Measurements from ENCODE around the gene UAP1L1. TPM values are rescaled to one million over a fixed set of nuclear protein-coding genes. Genes with fewer than 3 reads are reported as not detected.

The UAP1L1 gene
- total RNA-seq, 1 donor from 2014 or later, result 5.4 TPM

GRCh38 chr9:137065336-137065967 is 11.9 kb upstream of the UAP1L1 start:
- TF ChIP-seq CTCF (conservative IDR thresholded peaks at IDR 0.05), result no peak
- no peak overlapping the region for H3K27ac Mint-ChIP-seq
- peaks cover 3% of the 10 kb centered on the region for H3K27me3 Mint-ChIP-seq
- no peak overlapping the region for H3K4me3 Mint-ChIP-seq
- no peak for DNase-seq (ENCODE audit: extremely low spot score, unreplicated experiment)
- peaks cover 4% of the 10 kb centered on the region for H3K4me1 Mint-ChIP-seq (ENCODE audit: unreplicated experiment)
- H3K9me3 Mint-ChIP-seq, result no peaks in the 10 kb centered on the region
- H3K36me3 Mint-ChIP-seq, result no peaks in the 10 kb centered on the region

DNA sequence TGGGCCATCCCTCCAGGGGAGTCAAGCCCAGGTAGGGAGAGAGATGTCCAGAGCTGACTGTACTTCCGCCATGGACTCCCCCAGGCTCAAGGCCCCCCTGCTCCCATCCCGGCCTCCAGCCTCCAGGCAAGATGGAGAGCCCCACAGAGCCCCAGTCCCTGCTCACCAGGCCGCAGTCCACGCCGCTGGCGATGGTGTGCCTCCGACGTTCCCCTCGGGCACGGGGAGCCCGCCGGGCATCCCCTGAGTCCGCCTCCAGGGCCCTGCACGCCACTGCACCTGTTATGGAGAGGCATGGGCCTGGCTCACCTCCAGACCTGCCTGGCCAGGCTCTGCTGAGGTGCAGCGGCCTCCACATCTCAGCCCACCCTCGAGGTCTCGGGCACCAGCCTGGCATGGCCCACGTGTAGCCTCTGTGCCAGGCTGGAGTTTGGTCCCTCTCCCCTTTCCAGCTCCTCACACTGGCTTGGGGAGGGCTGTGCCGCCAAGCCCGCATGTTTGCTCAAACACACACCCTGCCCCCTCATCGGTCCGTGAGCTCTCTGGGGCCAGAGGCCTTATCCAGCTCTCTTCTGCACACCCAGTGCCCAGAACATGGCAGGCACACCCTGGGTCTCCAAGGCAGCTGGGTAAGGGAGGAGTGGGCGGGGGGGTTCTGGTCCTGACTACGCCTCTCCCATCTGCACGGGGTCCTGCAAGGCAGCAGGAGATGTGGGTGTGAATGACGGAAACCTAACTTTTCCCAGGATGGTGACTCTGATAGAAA is 11.0 kb upstream of the UAP1L1 start:
- peaks cover 8% of the 10 kb centered on the region for H3K4me1 Mint-ChIP-seq (ENCODE audit: unreplicated experiment)
- TF ChIP-seq CTCF (conservative IDR thresholded peaks at IDR 0.05), result no peak
- no peak for DNase-seq (ENCODE audit: extremely low spot score, unreplicated experiment)
- no peak overlapping the region for H3K27ac Mint-ChIP-seq
- no peaks in the 10 kb centered on the region for H3K36me3 Mint-ChIP-seq
- H3K27me3 Mint-ChIP-seq, result peaks cover 3% of the 10 kb centered on the region
- no peaks in the 10 kb centered on the region for H3K9me3 Mint-ChIP-seq
- H3K4me3 Mint-ChIP-seq, result no peak overlapping the region

DNA sequence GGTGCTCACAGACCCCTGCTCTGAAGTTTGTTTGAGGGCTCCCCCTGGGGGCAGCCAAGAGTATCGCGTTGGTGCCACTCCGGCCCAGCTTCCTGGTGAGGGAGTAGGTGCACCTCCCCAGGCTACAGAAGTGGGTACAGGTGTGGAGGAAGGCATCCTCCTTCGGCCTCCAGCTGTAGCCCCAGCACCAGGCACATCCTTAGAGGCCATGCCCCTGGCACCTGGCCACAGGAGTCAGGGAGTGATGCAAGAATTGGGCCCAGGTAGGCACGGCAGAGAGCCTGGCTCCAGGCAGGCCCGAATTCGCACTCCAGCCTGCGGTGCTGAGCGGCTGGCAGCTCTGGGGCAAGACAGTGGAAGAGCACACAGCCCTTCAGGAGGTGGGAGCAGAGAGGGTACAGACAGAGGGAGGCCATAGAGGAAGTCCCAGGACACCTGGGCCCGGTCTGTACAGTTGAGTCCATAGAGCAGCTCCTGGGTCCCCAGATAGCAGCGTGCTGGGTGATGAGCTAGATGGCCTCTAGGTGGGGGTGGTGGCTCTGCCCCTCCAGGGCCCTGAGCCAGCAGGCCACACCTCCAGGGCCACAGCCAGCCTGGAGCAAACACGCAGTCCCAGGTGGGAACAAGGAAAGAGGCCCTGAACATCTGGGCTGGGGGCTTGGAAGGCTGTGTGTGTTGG is 9.3 kb upstream of the UAP1L1 start:
- no peaks in the 10 kb centered on the region for H3K36me3 Mint-ChIP-seq
- H3K4me3 Mint-ChIP-seq, result peak overlapping the region; percentile 83
- H3K27ac Mint-ChIP-seq, result peak overlapping the region; percentile 86
- peak; percentile 85 for TF ChIP-seq CTCF (conservative IDR thresholded peaks at IDR 0.05)
- no peaks in the 10 kb centered on the region for H3K9me3 Mint-ChIP-seq
- H3K27me3 Mint-ChIP-seq, result peaks cover 3% of the 10 kb centered on the region
- H3K4me1 Mint-ChIP-seq (ENCODE audit: unreplicated experiment), result peaks cover 12% of the 10 kb centered on the region
- DNase-seq (ENCODE audit: extremely low spot score, unreplicated experiment), result no peak

- peak overlapping the region; percentile 83 for H3K4me3 Mint-ChIP-seq
- no peak overlapping the region for H3K27ac Mint-ChIP-seq
- peaks cover 12% of the 10 kb centered on the region for H3K4me1 Mint-ChIP-seq (ENCODE audit: unreplicated experiment)
Observed at GRCh38 chr9:137068539-137069507, 8.5 kb upstream of the UAP1L1 start.

More at GRCh38 chr9:137068539-137069507, 8.5 kb upstream of the UAP1L1 start:
- H3K9me3 Mint-ChIP-seq, result no peaks in the 10 kb centered on the region
- H3K27me3 Mint-ChIP-seq, result peaks cover 6% of the 10 kb centered on the region
- no peak for DNase-seq (ENCODE audit: extremely low spot score, unreplicated experiment)
- H3K36me3 Mint-ChIP-seq, result no peaks in the 10 kb centered on the region
- no peak for TF ChIP-seq CTCF (conservative IDR thresholded peaks at IDR 0.05)
